Body of pancreas (tissue), 4 donors: ENCODE measurements around the gene CACNA1E.

Source experiments
- CTCF ChIP-seq, 7 experiments: fragments of 450-650 bp in 4 of 7; fragments of 200-600 bp in 3 of 7; sonication (generic) in 3 of 7; IDR thresholded peaks; one replicate each; pipeline ENCODE4 v1.5.1; 2016 to 2019; ENCODE audit warnings: antibody characterized with exemption in 7 of 7
- POLR2A ChIP-seq, 3 donors: fragments of 450-650 bp; IDR thresholded peaks; one replicate each; pipeline ENCODE4 v1.6.1; 2016; ENCODE audit warnings: antibody characterized with exemption in 3 of 3, mild to moderate bottlenecking in 2 of 3

- TF ChIP-seq CTCF (IDR thresholded peaks at IDR 0.05) (no peak), POLR2A (IDR thresholded peaks at IDR 0.05) (no peak)
Observed at GRCh38 chr1:181816608-181817007, 333.3 kb downstream of the CACNA1E start.
